Non-pigmented ciliary epithelial cell (primary cell): ENCODE results near the gene ACAP3.

Experiments used
- DNase-seq: peaks from one replicate; pipeline ENCODE4 v3.0.0-alpha.2; 2010; ENCODE audit warnings: low read depth

The ACAP3 gene

DNA sequence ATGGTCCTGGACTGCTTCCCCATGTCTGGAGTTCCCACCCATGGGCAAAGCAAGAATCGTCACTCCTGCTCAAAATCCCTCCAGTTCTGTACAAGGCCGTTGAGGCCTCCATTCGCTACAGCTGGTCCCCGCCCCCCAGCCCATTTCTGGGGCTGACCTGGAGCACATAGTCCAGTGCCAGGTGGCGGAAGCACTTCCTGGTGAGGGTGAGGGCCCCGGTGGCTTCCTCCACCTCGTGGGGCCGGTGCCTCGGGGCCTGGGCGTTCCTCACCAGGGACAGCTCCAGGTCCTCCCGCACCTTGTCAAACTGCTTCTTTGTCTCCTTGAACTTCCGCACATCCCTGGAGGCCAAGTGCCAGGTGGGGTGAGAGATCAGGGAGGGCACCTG, 7.4 kb downstream of the ACAP3 start:
- no peak for DNase-seq

- no peak for DNase-seq
Observed at GRCh38 chr1:1299686-1300351, 7.9 kb downstream of the ACAP3 start.

DNA sequence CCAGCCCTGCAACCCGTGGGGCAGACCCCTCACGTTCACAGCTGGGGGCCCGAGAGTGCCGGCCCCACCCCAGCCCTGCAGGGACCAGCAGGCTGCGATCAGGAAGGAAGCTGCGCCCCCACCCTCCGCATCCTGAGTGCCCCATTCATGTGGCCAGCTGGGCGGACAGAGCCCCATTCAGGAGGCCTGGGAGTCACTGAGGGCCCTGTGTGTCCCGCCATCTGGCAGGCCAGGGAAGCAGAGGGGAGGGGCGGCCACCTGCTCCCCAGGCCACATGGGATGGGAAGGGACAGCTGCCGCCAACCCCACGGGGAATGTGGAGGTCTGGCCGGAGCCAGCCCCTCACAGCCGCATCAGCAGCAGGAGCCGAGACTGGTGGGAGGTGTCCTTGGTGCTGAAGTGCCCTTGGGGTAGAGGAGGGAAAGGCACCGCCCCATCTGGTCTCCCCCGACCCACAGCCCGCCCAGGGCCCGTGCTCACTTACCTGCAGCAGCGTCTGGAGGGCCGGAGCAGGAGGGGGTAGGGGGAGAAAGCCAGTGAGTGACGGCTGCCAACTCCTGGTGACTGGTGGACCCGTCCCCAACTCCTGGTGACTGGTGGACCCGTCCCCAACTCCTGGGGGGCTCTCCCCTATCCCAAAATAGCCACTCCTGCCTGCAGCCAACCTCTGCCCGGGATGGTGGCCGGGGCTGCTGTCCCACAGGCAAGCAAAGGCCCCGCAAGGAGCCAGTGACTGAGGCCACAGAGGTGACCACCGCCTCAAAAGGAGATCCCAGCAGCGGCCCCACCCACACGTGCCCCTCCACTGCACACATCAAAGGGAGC, 8.7 kb downstream of the ACAP3 start:
- DNase-seq = no peak

- no peak for DNase-seq
Observed at GRCh38 chr1:1297802-1298424, 9.8 kb downstream of the ACAP3 start.

DNA sequence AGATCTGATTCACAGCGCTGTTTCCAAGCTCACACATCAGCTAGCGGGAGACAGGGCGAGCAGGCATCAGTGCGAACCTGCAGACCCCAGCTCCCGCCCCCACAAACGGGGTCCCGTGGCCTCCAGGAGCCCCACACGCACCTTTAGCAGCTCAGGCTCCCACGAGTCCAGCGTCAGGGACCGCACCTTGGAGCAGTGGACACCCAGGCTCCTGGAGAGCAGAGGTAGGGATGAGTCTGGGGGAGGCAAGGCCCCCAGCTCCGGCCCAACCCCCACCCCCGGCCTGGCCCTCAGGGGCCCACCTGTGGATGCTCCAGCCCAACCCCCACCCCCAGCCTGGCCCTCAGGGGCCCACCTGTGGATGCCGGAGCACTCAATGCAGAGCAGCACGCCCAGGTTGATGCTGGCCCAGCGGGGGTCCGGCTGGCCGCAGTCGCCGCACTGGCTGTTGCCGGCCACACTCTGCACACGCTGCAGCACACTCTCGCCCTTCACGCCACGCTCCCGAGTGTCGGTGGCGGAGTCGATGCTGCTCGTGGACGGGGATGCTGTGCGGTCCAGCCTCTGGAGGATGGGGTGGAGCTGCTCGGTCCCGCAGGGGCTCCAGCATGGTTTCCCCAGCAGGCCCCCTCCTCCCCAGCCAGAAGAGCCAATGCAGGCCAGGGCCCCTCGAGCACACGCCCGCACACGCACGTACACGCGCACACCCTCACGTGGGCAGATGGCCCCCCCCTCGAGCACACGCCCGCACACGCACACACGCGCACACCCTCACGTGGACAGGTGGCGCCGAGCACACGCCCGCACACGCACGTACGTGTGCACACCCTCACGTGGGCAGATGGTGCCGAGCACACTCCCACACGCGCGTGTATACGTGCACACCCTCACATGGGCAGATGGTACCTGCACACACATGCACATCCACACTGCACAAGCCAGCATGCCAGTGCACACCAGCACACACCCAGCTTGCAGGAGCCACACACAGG, 11.4 kb downstream of the ACAP3 start:
- no peak for DNase-seq

- DNase-seq = no peak
Observed at GRCh38 chr1:1295154-1295923, 12.4 kb downstream of the ACAP3 start.

DNA sequence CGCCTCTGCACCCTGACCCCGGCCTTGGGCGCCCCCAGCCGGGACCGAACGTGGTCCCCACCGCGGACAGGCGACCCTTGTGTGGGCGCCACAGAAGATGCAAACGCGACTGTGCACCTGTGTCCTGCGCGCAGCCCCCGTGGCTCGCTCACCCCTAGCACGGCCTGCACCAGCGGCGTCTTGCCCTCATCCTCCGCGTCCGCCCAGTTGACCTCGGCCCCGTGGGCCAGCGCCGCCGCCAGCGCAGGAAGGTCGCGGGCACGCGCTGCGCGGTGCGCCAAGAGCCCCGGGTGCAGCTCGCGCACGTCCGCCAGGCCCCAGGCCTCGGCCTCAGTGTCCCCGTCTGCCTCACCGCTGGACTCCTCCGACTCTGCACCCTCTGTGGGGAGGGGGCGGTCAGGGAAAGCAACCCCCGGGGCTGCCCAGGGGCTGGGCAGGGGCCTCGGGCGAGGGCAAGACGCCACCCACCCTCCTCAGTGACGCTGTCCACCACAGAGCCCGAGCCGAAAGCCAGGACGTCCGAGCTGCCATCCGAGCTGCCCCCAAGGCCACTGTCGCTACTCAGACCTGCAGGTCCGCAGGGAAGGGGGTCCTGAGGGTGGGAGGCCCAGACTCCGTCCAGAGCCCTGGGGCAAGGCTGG, 13.4 kb downstream of the ACAP3 start:
- DNase-seq = no peak

DNA sequence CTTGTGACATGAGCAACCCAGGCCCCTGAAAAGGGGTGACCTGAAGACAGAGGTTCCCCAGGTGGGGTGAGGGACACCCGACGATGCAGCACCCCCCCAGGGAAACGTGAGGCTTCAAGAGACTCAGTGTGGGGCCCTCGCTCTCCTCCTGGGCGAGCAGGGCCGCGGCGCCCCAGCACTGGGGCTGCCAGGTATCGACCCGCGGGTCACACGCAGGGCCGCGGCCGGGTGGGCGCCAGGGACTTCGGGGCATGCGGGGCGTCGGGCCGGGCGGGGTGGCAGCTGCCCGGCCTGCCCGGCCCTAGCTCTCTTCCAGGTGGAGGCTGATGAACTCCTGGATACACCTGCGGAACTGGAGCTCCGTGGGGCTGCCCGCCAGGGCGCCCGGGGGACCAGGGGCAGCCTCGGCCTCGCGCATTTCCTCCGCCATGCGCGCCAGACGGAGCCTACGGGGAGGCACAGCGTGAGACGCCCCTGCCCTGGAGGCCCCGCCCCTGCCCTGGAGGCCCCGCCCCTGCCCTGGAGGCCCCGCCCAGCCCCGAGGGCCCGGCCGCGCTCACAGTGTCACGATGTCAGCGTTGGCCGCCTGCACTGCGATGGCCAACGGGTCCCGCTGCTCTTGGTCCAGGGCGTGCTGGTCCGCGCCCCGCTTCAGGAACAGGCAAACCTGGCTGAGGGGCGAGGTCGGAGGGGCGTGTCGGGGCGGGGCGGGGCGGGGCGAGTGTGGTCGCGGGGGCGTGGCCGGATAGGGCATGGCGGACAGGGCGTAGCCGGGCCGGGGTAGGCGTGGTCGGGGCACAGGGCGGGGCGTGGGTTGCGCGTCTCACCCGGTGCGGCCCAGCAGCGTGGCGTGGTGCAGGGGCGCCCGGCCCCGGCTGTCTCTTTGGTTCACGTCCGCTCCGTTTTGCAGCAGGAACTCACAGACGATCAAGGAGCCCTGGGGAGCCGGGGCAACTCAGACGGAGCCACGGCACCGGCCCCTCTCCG, 14.2 kb downstream of the ACAP3 start:
- DNase-seq = no peak

GRCh38 chr1:1292851-1293250, 14.9 kb downstream of the ACAP3 start:
- no peak for DNase-seq

GRCh38 chr1:1292442-1292779, 15.3 kb downstream of the ACAP3 start:
- no peak for DNase-seq

DNA sequence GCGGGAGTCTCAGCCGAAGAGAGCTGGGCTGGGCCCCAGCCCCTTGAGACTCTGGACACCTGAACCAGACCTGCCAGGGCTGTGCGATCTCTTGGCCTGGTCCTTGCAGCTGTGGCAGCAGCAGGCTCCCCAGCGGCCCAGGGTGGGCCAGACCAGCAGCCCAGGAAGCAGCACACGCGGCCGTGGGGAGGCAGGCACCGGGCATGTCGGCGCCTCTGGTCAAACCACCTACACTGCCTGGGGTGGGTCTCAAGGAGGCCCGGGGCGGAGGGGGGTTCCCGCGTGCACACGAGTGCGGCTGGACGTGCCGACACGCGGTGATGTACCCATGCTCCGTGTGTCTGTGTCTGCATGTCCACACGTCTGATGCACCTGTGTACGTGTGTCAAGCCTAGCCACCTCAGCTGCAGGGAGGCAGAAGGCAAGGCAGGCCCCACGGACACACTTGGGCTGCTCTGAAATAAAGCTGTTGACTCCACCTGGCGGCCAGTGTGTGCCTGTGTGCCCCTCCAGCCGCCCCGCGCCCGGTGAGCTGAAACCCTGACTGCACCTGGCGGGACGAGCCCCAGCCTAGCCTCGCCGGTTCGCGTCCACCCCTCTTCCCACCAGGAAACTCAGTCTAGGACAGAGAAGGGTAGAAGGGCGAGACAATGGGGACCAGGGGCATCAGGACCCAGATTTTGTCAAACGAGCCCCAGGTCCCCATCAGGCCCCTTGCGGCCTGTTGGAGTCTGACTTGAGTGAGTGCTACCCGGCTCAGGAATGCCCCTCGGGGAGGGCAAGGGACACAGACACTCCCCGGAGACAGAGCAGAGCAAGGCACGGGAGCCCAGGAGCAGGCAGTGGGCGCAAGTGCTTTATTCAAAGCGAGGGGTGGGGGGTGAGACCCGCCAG, 15.9 kb downstream of the ACAP3 start:
- DNase-seq = peak; percentile 15

GRCh38 chr1:1291023-1291528, 16.7 kb downstream of the ACAP3 start:
- DNase-seq = no peak

DNA sequence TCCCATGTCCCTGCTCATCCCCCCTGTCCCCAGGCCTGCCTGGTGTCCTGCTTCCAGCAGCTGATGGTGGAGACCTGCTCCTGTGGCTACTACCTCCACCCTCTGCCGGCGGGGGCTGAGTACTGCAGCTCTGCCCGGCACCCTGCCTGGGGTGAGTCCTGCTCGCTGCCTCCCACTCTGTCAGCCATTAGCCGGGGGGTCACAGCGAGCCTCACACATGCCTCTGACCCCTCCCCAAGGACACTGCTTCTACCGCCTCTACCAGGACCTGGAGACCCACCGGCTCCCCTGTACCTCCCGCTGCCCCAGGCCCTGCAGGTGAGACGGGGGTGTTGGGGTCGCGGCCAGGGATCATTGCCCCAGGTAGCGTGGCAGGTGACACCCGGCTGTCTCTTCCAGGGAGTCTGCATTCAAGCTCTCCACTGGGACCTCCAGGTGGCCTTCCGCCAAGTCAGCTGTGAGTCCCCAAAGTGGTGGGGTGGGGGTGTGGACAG, 17.4 kb downstream of the ACAP3 start:
- DNase-seq = no peak

DNA sequence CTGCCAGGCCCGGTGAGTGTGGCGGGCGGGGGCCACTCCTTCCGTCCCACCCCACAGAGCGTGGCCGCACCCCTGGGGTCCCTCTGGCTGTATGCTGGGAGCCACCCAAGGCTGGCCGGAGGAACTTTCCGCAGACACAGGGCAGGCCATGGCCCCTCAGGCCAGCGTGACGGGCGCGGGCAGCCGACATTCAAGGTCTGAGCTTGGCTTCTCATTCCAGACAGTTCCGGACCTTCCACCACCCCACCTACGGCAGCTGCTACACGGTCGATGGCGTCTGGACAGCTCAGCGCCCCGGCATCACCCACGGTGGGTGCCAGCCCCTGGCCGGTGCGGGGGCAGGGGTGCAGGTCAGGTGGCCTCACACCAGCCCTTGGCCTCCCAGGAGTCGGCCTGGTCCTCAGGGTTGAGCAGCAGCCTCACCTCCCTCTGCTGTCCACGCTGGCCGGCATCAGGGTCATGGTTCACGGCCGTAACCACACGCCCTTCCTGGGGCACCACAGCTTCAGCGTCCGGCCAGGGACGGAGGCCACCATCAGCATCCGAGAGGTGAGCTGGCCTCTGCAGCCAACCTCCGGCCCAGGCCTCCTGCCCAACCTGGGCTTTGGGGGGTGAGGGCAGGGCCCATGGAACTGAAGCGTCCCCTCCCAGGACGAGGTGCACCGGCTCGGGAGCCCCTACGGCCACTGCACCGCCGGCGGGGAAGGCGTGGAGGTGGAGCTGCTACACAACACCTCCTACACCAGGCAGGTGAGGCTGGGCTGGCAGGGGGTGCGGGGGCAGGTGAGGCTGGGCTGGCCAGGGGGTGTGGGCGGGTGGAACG, 20.2 kb downstream of the ACAP3 start:
- DNase-seq = no peak

DNA sequence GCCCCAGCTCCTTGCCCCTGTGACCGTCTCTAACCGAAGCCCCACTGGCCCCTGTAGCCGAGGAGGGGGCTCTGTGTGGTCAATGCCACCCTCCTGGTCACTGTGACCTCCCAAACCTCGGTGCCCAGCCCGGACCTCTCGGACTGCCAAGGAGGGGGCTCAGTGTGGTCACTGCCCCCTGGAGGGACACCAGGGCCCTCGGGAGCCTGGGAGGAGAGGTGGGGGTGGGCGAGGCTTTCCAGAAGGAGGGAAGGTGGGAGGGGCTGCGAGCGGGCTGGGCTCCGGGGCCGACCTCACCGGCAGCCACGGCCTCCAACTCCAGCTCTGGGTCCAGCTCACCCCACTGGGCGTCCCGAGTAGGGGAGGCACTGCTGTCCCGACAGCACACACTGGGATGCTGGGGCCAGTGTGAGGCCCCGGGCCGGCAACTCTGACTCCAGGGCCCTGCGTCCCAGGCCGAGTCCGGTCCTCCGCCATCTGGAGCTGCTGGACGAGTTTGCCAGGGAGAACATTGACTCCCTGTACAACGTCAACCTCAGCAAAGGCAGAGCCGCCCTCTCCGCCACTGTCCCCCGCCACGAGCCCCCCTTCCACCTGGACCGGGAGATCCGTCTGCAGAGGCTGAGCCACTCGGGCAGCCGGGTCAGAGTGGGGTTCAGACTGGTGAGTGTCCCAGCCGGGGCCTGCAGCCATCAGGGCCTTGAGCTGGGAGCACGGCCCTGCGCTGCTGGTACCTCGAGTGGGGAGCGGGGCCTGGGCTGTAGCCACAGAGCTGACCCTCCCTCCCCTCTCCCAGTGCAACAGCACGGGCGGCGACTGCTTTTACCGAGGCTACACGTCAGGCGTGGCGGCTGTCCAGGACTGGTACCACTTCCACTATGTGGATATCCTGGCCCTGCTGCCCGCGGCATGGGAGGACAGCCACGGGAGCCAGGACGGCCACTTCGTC, 21.1 kb downstream of the ACAP3 start:
- no peak for DNase-seq
